Upper lobe of left lung (tissue), 4 donors: Measurements from ENCODE around the gene KCNIP3.
"Not testable (repeated sequence)": the region's sequence is repeated elsewhere in the genome, so short reads cannot be mapped to it uniquely, and the experiment has no call there.

Experiments used
- POLR2A ChIP-seq, 4 donors: fragments of 450-650 bp; IDR thresholded peaks; one replicate each; pipeline ENCODE4 v1.5.1; 2016 to 2017; ENCODE audit warnings: antibody characterized with exemption in 4 of 4, mild to moderate bottlenecking in 2 of 4
- TF ChIP-seq, protein P1 (sequence below), 6 experiments: fragments of 450-650 bp in 4 of 6; fragments of 200-600 bp in 2 of 6; sonication (generic) in 2 of 6; IDR thresholded peaks; one replicate each; pipeline ENCODE4 v1.5.1; 2016 to 2019; ENCODE audit warnings: antibody characterized with exemption in 6 of 6

DNA sequence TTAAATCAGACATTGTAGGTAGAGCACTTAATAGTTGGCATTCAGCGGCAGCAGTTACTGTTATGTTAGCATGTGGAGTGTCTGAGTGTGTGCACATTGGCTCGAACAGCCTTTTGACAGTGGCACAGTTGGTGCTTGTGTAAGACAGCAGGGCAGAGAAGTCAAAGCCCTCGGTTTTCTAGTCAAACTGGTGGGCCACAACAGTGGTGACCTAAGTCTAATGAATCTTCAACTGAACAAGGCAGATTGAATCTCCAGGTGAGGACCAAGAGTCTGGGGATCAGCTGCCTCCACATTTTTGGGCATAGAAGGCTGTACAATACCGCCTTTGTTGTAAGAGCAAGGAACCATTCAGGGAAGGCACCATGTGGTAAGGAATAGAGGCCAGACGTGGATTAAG is 106.7 kb downstream of the KCNIP3 start:
- not testable (repeated sequence) for TF ChIP-seq POLR2A (IDR thresholded peaks at IDR 0.05)
- TF ChIP-seq, protein P1, sequence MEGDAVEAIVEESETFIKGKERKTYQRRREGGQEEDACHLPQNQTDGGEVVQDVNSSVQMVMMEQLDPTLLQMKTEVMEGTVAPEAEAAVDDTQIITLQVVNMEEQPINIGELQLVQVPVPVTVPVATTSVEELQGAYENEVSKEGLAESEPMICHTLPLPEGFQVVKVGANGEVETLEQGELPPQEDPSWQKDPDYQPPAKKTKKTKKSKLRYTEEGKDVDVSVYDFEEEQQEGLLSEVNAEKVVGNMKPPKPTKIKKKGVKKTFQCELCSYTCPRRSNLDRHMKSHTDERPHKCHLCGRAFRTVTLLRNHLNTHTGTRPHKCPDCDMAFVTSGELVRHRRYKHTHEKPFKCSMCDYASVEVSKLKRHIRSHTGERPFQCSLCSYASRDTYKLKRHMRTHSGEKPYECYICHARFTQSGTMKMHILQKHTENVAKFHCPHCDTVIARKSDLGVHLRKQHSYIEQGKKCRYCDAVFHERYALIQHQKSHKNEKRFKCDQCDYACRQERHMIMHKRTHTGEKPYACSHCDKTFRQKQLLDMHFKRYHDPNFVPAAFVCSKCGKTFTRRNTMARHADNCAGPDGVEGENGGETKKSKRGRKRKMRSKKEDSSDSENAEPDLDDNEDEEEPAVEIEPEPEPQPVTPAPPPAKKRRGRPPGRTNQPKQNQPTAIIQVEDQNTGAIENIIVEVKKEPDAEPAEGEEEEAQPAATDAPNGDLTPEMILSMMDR (IDR thresholded peaks at IDR 0.05), result not testable (repeated sequence)
